ENCODE data around the gene MAOB. TPM values are rescaled to one million over a fixed set of nuclear protein-coding genes. Genes with fewer than 3 reads are reported as not detected.

MAOB gene
- total and polyA plus RNA-seq, 2 donors (not counting 1 experiment from before 2014, with no cell fraction given): 3.8 to 4.6 TPM

DNA sequence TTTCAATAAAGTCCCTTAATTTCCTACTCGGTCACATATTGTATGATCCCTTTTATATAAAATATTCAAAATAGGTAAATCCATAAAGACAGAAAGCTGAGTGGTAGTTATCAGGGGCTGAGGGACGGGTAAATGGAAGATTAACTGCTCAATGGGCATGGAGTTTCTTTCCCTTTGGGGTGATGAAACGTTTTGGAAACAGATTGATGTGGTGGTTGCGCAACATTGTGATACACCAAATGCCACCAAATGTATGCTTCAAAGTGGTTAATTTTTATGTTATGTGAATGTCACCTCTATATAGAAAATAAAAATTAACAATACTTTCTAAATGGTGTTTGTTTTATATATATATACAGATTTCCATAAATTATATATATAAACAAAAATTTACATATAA lies 15.0 kb upstream of the MAOB start:
- no peak overlapping the region for H3K4me3 ChIP-seq (replicated peaks in 1 of 4; ENCODE audit: control extremely low read depth in 1 of 4, insufficient read depth in 1 of 4, low read depth in 3 of 4, low read length in 4 of 4)
- H3K79me2 ChIP-seq (ENCODE audit: control insufficient read depth, insufficient read depth, low read length): no peaks in the 10 kb centered on the region
- no peak for TF ChIP-seq EZH2 (IDR thresholded peaks at IDR 0.05; ENCODE audit: low read length, missing control alignments)
- TF ChIP-seq, protein P1, sequence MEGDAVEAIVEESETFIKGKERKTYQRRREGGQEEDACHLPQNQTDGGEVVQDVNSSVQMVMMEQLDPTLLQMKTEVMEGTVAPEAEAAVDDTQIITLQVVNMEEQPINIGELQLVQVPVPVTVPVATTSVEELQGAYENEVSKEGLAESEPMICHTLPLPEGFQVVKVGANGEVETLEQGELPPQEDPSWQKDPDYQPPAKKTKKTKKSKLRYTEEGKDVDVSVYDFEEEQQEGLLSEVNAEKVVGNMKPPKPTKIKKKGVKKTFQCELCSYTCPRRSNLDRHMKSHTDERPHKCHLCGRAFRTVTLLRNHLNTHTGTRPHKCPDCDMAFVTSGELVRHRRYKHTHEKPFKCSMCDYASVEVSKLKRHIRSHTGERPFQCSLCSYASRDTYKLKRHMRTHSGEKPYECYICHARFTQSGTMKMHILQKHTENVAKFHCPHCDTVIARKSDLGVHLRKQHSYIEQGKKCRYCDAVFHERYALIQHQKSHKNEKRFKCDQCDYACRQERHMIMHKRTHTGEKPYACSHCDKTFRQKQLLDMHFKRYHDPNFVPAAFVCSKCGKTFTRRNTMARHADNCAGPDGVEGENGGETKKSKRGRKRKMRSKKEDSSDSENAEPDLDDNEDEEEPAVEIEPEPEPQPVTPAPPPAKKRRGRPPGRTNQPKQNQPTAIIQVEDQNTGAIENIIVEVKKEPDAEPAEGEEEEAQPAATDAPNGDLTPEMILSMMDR (conservative IDR thresholded peaks at IDR 0.05 in 1 of 2, IDR thresholded peaks at IDR 0.05 in 1 of 2; ENCODE audit: low read depth in 1 of 2, low read length in 2 of 2): no peak
- DNase-seq (ENCODE audit: low read depth in 2 of 2): no peak
- H4K20me1 ChIP-seq (ENCODE audit: control insufficient read depth, extremely low read depth, insufficient read depth, low read length): no peaks in the 10 kb centered on the region
- no peak overlapping the region for H3K27ac ChIP-seq (ENCODE audit: insufficient read depth, low read length)
- no peaks in the 10 kb centered on the region for H3K4me1 ChIP-seq (ENCODE audit: control insufficient read depth, extremely low read depth, insufficient read depth, low read length)
- H3K9ac ChIP-seq (ENCODE audit: insufficient read depth, low read length): no peak overlapping the region
- no peak overlapping the region for H2AFZ ChIP-seq (ENCODE audit: low read length)
- H3K36me3 ChIP-seq (ENCODE audit: control insufficient read depth, insufficient read depth, low read length): no peaks in the 10 kb centered on the region
- no peaks in the 10 kb centered on the region for H3K27me3 ChIP-seq (ENCODE audit: control insufficient read depth, insufficient read depth, low read length)
- no peak overlapping the region for H3K4me2 ChIP-seq (ENCODE audit: extremely low read depth, insufficient read depth, low read length)
- H3K9me3 ChIP-seq (ENCODE audit: control insufficient read depth, insufficient read depth, low read depth, low read length): no peaks in the 10 kb centered on the region

DNA sequence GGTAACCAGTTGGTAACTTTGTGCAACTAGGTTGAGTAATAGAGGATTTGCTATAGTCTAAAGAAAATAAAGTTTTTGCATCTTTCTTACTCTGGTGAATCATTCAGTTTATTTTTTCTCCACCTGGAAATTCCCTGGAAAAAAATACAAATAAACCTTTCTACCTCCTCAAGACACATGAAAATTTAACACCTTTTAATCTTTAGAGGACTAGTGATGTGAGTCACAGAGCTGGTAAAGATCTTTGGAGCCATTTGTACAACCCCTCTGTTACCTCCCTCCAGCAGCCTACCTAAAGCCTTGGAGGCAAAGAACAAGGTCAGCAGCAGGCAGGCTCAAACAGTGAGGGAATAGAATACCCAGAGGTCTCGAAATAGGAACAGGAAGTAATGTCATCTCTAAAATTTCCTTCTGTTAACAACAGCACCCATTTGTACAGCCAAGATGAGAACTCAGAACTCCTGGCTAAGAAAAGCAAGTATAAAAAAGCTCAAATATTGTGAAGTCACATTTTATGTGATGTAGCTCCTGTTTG lies 10.2 kb upstream of the MAOB start:
- H3K9me3 ChIP-seq (ENCODE audit: control insufficient read depth, insufficient read depth, low read depth, low read length): no peaks in the 10 kb centered on the region
- no peaks in the 10 kb centered on the region for H3K36me3 ChIP-seq (ENCODE audit: control insufficient read depth, insufficient read depth, low read length)
- DNase-seq (ENCODE audit: low read depth in 2 of 2): no peak
- no peaks in the 10 kb centered on the region for H4K20me1 ChIP-seq (ENCODE audit: control insufficient read depth, extremely low read depth, insufficient read depth, low read length)
- no peak overlapping the region for H3K4me2 ChIP-seq (ENCODE audit: extremely low read depth, insufficient read depth, low read length)
- H3K4me1 ChIP-seq (ENCODE audit: control insufficient read depth, extremely low read depth, insufficient read depth, low read length): no peaks in the 10 kb centered on the region
- H3K9ac ChIP-seq (ENCODE audit: insufficient read depth, low read length): no peak overlapping the region
- no peaks in the 10 kb centered on the region for H3K79me2 ChIP-seq (ENCODE audit: control insufficient read depth, insufficient read depth, low read length)
- no peaks in the 10 kb centered on the region for H3K27me3 ChIP-seq (ENCODE audit: control insufficient read depth, insufficient read depth, low read length)
- TF ChIP-seq, protein P1 (conservative IDR thresholded peaks at IDR 0.05 in 1 of 2, IDR thresholded peaks at IDR 0.05 in 1 of 2; ENCODE audit: low read depth in 1 of 2, low read length in 2 of 2): no peak
- no peak for TF ChIP-seq EZH2 (IDR thresholded peaks at IDR 0.05; ENCODE audit: low read length, missing control alignments)
- no peak overlapping the region for H3K4me3 ChIP-seq (replicated peaks in 1 of 4; ENCODE audit: control extremely low read depth in 1 of 4, insufficient read depth in 1 of 4, low read depth in 3 of 4, low read length in 4 of 4)
- H2AFZ ChIP-seq (ENCODE audit: low read length): no peak overlapping the region
- H3K27ac ChIP-seq (ENCODE audit: insufficient read depth, low read length): no peak overlapping the region

DNA sequence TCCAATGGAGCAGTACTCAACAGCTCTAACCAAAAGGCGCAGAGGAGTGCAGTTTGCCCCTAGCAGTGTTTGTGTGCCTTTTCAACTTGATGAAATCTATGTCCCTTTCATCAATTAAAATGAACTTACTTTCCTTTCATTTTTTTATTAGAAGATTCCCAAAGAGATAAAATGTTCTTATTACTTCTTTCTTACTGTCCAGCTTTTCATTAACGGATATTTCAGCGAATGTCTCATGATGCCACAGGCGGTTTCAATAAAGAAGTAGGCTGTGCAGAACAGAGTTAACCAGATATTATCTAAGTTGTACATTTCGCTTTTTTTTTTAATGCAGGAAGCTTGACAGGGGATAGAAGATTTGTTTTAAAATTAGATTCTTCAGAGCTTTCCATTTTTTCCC lies 3.4 kb upstream of the MAOB start:
- Histone ChIP-seq H3K27ac (ENCODE audit: insufficient read depth, low read length) (no peak overlapping the region), H3K9ac (ENCODE audit: insufficient read depth, low read length) (no peak overlapping the region), H3K4me1 (ENCODE audit: control insufficient read depth, extremely low read depth, insufficient read depth, low read length) (no peaks in the 10 kb centered on the region), H3K27me3 (ENCODE audit: control insufficient read depth, insufficient read depth, low read length) (no peaks in the 10 kb centered on the region), H3K4me2 (ENCODE audit: extremely low read depth, insufficient read depth, low read length) (no peak overlapping the region), H3K9me3 (ENCODE audit: control insufficient read depth, insufficient read depth, low read depth, low read length) (no peaks in the 10 kb centered on the region), H3K79me2 (ENCODE audit: control insufficient read depth, insufficient read depth, low read length) (no peaks in the 10 kb centered on the region), H2AFZ (ENCODE audit: low read length) (no peak overlapping the region), H3K36me3 (ENCODE audit: control insufficient read depth, insufficient read depth, low read length) (no peaks in the 10 kb centered on the region), H4K20me1 (ENCODE audit: control insufficient read depth, extremely low read depth, insufficient read depth, low read length) (no peaks in the 10 kb centered on the region), H3K4me3 (replicated peaks in 1 of 4; ENCODE audit: control extremely low read depth in 1 of 4, insufficient read depth in 1 of 4, low read depth in 3 of 4, low read length in 4 of 4) (no peak overlapping the region)
- DNase-seq (ENCODE audit: low read depth in 2 of 2): no peak
- TF ChIP-seq, protein P1 (conservative IDR thresholded peaks at IDR 0.05 in 1 of 2, IDR thresholded peaks at IDR 0.05 in 1 of 2; ENCODE audit: low read depth in 1 of 2, low read length in 2 of 2): no peak
- TF ChIP-seq EZH2 (IDR thresholded peaks at IDR 0.05; ENCODE audit: low read length, missing control alignments): no peak

Measured in fibroblast of lung (primary cell).